GM19239 (cell line): Measurements from ENCODE around the gene DPH6.
"Not testable (repeated sequence)": the region's sequence is repeated elsewhere in the genome, so short reads cannot be mapped to it uniquely, and the experiment has no call there.

Experiments used
- DNase-seq: peaks from one replicate; pipeline ENCODE4 v3.0.0; 2011; ENCODE audit warnings: low spot score; ENCODE audit not compliant: insufficient read length
- FAIRE-seq: peaks from 2 replicates; lab custom pipeline; 2011; peaks lifted over from hg19 to GRCh38; lab: Jason Lieb, UNC

Gene DPH6

DNA sequence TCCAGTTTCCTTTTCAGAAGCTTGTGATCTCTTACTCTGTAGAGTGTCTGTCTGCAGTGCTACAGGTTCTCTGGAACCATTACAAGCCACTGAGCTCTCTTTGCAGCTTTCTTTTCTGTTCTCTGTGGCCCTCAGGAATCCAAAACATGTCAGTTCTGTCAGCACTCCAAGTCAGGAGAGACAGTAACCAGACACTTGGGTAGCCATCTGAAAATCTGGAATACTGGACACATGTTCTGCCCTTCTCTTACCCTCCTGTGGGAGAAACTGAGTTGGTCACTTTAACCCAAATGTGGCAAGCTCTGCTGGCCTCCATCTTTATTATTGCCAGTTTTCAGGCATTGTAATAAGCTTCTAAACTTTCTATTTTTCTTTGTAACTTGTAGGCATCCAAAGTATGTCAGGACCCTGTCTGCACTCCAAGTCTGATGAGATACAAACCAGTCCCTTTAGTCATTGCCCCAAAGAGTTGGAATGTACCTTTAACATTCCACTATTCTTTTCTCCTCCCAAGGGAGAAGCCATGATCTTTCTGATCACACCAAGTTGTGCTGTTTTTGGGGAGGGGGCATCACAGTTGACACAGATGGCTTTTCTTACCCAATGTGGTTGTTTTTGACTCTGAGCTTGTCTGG lies 183.7 kb downstream of the DPH6 start:
- no peak for FAIRE-seq
- DNase-seq: no peak

DNA sequence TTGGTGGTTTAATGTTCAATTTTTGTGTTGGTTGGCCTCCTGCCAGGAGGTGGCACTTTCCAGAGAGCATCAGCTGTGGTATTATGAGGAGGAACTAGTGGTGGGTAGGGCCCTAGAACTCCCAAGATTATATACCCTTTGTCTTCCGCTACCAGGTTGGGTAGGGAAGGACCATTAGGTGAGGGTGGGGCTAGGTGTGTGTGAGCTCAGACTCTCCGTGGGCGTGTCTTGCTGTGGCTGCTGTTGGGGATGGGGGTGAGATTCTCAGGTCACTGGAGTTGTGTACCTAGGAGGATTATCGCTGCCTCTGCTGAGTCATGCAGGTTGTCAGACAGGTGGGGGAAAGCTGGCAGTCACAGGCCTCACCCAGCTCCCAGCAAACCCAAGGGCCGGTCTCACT lies 187.1 kb downstream of the DPH6 start:
- FAIRE-seq: no peak
- no peak for DNase-seq

DNA sequence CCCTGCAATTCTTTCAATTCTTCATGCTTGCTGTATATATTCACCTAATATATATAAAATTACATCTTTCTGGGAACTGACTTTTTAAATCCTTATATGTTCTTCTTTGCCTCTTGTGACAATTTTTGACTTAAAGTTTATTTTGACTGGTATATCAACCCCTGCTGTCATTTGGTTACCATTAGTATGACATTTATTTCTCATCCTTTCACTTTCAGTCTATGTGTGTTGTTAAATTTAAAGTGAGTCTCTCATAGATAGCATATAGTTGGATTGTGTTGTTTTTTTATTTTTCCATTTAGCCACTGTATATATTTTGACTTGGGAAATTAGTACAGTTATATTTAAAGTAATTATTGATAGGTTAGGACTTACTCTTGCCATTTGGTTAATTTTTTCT lies 194.9 kb downstream of the DPH6 start:
- FAIRE-seq (no peak), DNase-seq (no peak)

DNA sequence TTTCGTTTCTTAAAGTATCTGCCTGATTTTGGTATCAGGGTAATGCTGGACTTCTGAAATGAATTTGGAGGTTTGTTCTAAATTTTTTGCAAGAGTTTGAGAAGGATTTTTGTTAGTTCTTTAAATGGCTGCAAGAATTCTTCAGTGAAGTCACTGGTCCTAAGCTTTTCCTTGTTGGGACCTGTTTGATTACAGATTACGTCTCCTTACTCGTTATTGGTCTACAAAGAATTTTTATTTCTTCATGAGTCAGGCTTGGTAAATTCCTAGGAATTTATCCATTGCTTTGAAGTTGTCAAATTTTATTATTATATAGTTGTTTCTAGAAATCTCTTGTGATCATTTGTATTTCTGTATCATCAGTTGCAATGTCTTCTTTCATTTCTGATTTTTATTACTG lies 196.0 kb downstream of the DPH6 start:
- DNase-seq: no peak
- no peak for FAIRE-seq

DNA sequence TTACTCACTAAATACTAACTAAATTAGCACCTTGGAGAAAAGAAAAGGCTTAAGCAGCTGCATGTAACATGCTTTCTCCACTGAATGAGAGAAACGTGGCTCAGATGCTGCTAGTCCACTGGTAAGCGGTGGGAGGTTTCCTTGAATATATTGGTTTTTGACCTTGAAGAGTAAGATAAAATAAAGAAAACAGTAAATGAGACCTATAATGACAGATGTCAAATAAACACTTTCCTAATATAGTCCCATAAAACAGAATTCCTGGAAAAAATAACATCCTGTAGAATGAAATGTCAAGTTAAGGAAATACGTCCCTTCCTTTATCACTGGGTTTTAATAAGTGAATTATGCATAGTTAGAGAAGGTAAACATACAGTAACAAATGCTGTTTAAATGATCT lies 215.0 kb downstream of the DPH6 start:
- DNase-seq (no peak), FAIRE-seq (no peak)

DNA sequence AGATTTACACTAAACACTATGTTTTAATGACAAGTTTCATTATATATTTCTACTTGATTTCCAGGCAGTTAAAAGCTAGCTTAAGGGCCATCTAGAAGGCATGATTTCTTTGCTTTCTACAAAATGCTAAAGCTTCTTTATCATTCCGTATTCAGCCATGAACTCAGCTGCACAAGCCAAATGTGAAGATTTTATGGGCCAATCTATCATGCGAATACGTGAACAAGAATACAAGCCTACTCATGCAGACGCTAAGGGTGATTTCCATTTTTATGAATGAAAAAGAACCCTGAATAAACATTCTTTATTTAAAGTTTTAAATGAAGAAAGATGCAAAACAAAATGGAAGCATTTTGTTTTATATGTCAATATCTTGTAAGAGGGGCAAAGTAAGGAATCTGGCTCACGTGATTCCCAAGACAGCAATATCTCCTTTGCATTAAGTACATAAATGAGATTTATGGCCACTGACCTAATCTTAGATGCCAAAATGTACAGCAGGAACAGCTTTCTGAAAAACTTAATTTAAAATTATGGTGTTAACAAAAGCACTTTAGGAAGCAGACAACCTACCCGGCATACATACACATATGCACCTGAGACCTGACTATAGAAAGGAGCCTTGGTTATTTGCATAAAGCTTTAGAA lies 215.8 kb downstream of the DPH6 start:
- DNase-seq (no peak), FAIRE-seq (no peak)

DNA sequence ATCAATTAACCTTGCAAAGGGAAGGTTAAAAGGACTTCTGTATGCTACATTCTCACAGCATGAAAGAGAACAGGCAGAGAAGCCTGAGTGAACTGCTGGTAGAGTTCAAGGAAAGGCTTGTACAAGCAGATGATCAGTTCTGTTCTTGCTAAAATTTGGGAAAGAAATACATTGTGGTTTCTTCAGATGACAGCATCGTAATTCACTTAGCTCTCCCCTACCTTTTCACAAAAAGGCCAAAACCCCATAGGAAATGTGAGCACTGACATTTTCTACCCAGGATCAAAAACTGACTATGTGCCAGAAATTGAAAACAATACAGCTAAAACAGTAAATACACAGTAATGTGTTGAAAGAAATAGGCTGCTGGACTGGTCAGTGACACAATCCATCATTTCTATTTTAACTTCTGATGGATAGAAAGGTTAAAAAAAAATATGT lies 216.4 kb downstream of the DPH6 start:
- no peak for DNase-seq
- FAIRE-seq: no peak

DNA sequence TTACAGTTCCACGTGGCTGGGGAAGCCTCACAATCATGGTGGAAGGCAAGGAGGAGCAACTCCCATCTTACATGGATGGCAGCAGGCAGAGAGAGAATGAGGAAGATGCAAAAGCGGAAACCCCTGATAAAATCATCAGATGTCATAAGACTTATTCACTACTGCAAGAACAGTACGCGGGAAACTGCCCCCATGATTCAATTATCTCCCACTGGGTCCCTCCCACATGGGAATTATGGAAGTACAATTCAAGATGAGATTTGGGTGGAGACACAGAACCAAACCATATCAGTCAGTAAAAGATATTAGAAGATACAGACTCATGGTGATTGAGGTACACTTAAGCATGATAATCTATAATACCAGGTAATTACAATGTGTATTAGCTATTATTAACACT lies 217.1 kb downstream of the DPH6 start:
- FAIRE-seq, DNase-seq: not testable (repeated sequence)

DNA sequence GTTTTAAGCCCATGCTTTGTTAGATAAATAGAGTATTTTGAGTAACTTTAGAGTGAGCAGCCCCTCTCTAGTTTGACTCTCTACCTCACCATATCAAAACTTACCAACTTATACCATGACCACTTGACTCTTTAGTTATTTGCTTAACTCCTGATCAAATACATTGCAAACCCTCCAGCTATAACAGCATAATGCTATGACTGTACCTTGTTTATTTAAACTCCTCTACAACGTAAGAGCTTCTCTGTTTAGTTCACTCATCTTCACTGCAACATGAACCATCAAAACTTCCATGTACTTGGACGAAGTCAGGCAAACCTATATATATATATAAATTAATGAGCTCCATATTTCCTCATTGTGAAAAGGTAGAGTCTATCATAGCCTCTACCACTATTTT lies 218.2 kb downstream of the DPH6 start:
- FAIRE-seq: no peak

DNA sequence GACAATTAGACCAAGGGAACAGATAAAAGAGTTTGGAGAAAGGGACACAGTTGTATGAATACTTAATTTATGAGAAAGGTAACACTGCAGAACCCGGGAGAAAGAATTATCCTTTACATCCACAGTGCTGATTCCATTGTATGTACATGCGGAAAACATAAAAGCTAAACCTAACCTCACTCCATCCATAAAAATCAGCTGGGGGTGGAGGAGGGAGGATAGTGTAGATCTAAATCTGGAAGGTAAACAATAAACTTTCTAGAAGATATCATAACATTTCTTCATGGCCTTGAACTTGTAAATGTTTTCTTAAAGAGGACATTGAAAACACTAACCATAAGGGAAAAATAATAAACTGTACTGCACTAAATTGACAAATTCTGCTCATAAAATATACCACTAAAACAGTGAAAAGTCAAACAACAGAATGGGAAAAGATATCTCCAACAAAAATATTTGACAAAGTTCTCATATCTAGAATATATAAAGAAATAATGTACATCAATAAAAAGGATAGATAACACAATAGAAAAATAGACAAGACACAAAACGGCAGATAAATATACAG lies 220.5 kb downstream of the DPH6 start:
- no peak for DNase-seq
- FAIRE-seq: no peak

More for the DNA sequence above, 218.2 kb downstream of the DPH6 start:
- no peak for DNase-seq

DNA sequence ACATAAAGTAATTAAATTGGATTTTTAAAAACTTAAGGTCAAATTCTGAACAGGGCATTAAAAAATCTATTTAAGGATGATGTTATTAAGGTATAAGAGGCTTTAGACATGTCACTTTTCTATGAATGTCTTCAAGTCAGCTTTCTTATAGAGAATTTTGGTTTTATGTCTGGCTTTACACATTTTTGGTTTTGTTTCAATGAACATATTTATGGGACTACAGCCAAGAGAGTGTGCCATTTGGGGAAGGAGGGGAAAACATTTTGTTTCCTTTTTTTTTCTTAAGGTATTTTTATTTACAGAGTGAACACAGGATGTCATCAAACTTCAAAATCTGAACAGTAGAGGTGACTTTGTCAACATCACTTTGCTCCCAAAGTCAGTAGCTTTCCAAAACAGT lies 222.8 kb downstream of the DPH6 start:
- DNase-seq (no peak), FAIRE-seq (no peak)

DNA sequence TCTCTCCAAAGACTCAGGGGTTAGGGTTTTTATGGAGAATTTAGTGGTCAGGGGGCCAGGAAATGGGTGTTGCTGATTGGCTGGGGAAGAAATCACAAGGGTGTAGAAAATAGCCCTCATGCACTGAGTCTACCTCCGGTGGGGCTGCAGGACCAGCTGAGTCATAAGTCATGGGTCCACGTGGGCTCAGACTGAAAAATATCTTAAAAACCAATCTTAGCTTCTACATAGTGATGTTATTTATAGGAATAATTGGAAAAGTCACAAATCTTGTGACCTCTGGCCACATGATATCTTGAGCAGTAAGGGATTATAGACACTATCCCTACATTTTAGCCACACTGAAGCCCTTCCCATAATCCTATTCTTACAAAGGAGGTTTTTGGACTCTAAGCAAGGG lies 224.0 kb downstream of the DPH6 start:
- DNase-seq (no peak), FAIRE-seq (no peak)

DNA sequence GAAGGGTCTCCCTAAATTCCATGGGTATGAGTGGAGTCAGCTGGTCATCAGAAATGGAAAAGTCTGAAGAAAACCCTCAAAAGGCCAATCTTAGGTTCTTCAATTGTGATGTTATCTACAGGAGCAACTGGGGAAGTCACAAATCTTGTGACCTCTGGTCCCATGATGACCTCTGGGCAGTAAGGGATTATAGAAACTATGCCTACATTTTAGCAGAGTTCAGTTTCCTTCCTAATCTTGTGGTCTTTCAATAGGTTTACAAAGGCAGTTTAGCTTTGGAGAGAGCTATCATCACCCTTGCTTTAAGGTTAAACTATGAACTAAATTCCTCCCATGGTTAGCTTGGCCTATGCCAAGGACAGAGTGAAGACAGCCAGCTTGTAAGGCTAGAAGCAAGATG lies 225.1 kb downstream of the DPH6 start:
- FAIRE-seq (no peak), DNase-seq (no peak)
